ENCODE results near the gene ISCA1.

The ISCA1 gene

DNA sequence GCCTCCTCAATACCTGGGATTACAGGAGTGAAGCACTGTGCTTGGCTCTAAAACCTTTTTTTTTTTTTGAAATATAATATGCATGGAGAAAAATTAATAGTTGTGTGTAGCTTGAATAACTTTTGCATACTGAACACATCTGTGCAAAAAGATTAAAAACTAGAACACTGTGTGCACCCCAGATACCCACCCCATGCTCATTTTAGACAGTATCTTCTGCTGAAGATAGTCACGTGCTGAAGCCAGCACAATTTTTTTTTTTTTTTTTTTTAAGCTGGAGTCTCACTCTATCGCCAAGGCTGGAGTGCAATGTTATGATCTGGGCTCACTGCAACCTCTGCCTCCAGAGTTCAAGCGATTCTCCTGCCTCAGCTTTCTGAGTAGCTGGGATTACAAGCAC lies 62.7 kb downstream of the ISCA1 start:
- no peak for DNase-seq

GRCh38 chr9:86217076-86217755 lies 65.1 kb downstream of the ISCA1 start:
- DNase-seq: no peak
